SU-DHL-6 (cell line): ENCODE data around the gene SLC7A6.

Experiments used
- H2AFZ ChIP-seq: fragments of 200-600 bp; sonication (generic); 2 replicates; pipeline ENCODE4 v1.6.1; 2014; ENCODE audit warnings: low read depth, mild to moderate bottlenecking, moderate library complexity, mixed read lengths, antibody characterized with exemption, low read length; ENCODE audit not compliant: severe bottlenecking
- H3F3A ChIP-seq: fragments of 200-600 bp; shearing (Covaris generic); 2 replicates; pipeline ENCODE4 v1.6.0; 2016; ENCODE audit warnings: antibody characterized with exemption, mild to moderate bottlenecking; ENCODE audit not compliant: insufficient read depth
- H3K27ac ChIP-seq: fragments of 200-600 bp; sonication (generic); 2 replicates; pipeline ENCODE4 v1.5.1; 2016; ENCODE audit warnings: low read depth, mild to moderate bottlenecking, low read length, moderate library complexity, mixed read lengths
- H3K27me3 ChIP-seq: fragments of 200-600 bp; sonication (generic), shearing (Covaris generic); 2 replicates; pipeline ENCODE4 v1.6.0; 2014; ENCODE audit warnings: mild to moderate bottlenecking, low read length
- H3K36me3 ChIP-seq: fragments of 200-600 bp; sonication (generic); 2 replicates; pipeline ENCODE4 v1.6.1; 2014; ENCODE audit warnings: mild to moderate bottlenecking, low read length, mixed read lengths
- H3K4me2 ChIP-seq: fragments of 300-600, 200-600 bp; shearing (Covaris generic), sonication (generic); 2 replicates; pipeline ENCODE4 v1.6.0; 2014; ENCODE audit warnings: low read length, low read depth, mild to moderate bottlenecking; ENCODE audit not compliant: poor library complexity, severe bottlenecking
- H3K4me3 ChIP-seq: fragments of 200-600 bp; sonication (generic); 2 replicates; pipeline ENCODE4 v1.5.1; 2014; ENCODE audit warnings: antibody characterized with exemption, low read length, mild to moderate bottlenecking, mixed read lengths; ENCODE audit not compliant: insufficient read depth, poor library complexity, severe bottlenecking
- H3K79me2 ChIP-seq: fragments of 200-600 bp; sonication (generic); 2 replicates; pipeline ENCODE4 v1.6.1; 2014; ENCODE audit warnings: mild to moderate bottlenecking, low read length, moderate library complexity; ENCODE audit not compliant: insufficient read depth
- H3K9ac ChIP-seq: fragments of 200-600 bp; sonication (generic); 2 replicates; pipeline ENCODE4 v1.7.0; 2014; ENCODE audit warnings: mild to moderate bottlenecking, low read length
- H3K9me2 ChIP-seq: fragments of 200-600 bp; sonication (generic); replicated peaks from 2 replicates; pipeline ENCODE4 v1.6.1; 2014; ENCODE audit warnings: low read length; ENCODE audit not compliant: insufficient read depth
- H3K9me3 ChIP-seq: fragments of 200-600 bp; sonication (generic); 2 replicates; pipeline ENCODE4 v1.6.1; 2014; ENCODE audit warnings: low read length, mixed read lengths; ENCODE audit not compliant: insufficient read depth
- H4K20me1 ChIP-seq: fragments of 200-600 bp; sonication (generic); 2 replicates; pipeline ENCODE4 v1.6.1; 2014; ENCODE audit warnings: low read depth, mild to moderate bottlenecking, antibody characterized with exemption, low read length, moderate library complexity, mixed read lengths
- EZH2phosphoT487 ChIP-seq: fragments of 200-600 bp; sonication (generic), shearing (Covaris generic); conservative IDR thresholded peaks from 2 replicates; pipeline ENCODE4 v1.6.1; 2018; ENCODE audit warnings: mild to moderate bottlenecking, antibody characterized with exemption, low read length, moderate library complexity, mixed read lengths
- TF ChIP-seq, protein P1 (sequence below): fragments of 200-600 bp; sonication (generic); IDR thresholded peaks from one replicate; pipeline ENCODE4 v1.5.1; 2017; ENCODE audit warnings: antibody characterized with exemption, mild to moderate bottlenecking, low read length, moderate library complexity; ENCODE audit not compliant: insufficient read depth, poor library complexity, severe bottlenecking

Gene SLC7A6

GRCh38 chr16:68297908-68298307 is 33.6 kb downstream of the SLC7A6 start:
- H4K20me1 ChIP-seq: no peaks in the 10 kb centered on the region
- H3K27ac ChIP-seq: no peak overlapping the region
- peaks cover 24% of the 10 kb centered on the region for H3K36me3 ChIP-seq

GRCh38 chr16:68298312-68298711 is 34.0 kb downstream of the SLC7A6 start:
- H4K20me1 ChIP-seq: no peaks in the 10 kb centered on the region
- H3K9ac ChIP-seq: no peak overlapping the region
- H3K4me2 ChIP-seq: no peak overlapping the region
- H3K27ac ChIP-seq: no peak overlapping the region
- H2AFZ ChIP-seq: no peak overlapping the region
- no peaks in the 10 kb centered on the region for H3K9me2 ChIP-seq
- no peak overlapping the region for H3K4me3 ChIP-seq
- H3K9me3 ChIP-seq: no peaks in the 10 kb centered on the region
- H3F3A ChIP-seq: peaks cover 15% of the 10 kb centered on the region
- TF ChIP-seq, protein P1, sequence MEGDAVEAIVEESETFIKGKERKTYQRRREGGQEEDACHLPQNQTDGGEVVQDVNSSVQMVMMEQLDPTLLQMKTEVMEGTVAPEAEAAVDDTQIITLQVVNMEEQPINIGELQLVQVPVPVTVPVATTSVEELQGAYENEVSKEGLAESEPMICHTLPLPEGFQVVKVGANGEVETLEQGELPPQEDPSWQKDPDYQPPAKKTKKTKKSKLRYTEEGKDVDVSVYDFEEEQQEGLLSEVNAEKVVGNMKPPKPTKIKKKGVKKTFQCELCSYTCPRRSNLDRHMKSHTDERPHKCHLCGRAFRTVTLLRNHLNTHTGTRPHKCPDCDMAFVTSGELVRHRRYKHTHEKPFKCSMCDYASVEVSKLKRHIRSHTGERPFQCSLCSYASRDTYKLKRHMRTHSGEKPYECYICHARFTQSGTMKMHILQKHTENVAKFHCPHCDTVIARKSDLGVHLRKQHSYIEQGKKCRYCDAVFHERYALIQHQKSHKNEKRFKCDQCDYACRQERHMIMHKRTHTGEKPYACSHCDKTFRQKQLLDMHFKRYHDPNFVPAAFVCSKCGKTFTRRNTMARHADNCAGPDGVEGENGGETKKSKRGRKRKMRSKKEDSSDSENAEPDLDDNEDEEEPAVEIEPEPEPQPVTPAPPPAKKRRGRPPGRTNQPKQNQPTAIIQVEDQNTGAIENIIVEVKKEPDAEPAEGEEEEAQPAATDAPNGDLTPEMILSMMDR: no peak
- TF ChIP-seq EZH2phosphoT487: no peak
- no peaks in the 10 kb centered on the region for H3K27me3 ChIP-seq
- peaks cover 24% of the 10 kb centered on the region for H3K36me3 ChIP-seq
- H3K79me2 ChIP-seq: no peaks in the 10 kb centered on the region

More at GRCh38 chr16:68297908-68298307, 33.6 kb downstream of the SLC7A6 start:
- TF ChIP-seq EZH2phosphoT487: no peak
- TF ChIP-seq, protein P1: no peak
- Histone ChIP-seq H3K9ac (no peak overlapping the region), H3K79me2 (no peaks in the 10 kb centered on the region), H3F3A (peaks cover 15% of the 10 kb centered on the region), H3K4me2 (no peak overlapping the region), H3K27me3 (no peaks in the 10 kb centered on the region), H3K9me3 (no peaks in the 10 kb centered on the region), H3K9me2 (no peaks in the 10 kb centered on the region), H2AFZ (no peak overlapping the region), H3K4me3 (no peak overlapping the region)

GRCh38 chr16:68298907-68299561 is 34.7 kb downstream of the SLC7A6 start:
- Histone ChIP-seq H4K20me1 (no peaks in the 10 kb centered on the region), H3K27ac (no peak overlapping the region), H3K79me2 (no peaks in the 10 kb centered on the region), H3K36me3 (peaks cover 30% of the 10 kb centered on the region), H3K9me2 (no peaks in the 10 kb centered on the region), H3K9ac (no peak overlapping the region), H3K27me3 (no peaks in the 10 kb centered on the region), H2AFZ (no peak overlapping the region), H3K4me3 (no peak overlapping the region), H3K4me2 (no peak overlapping the region), H3K9me3 (no peaks in the 10 kb centered on the region), H3F3A (peaks cover 15% of the 10 kb centered on the region)
- TF ChIP-seq, protein P1: no peak
- no peak for TF ChIP-seq EZH2phosphoT487
